Measurements from ENCODE around the gene PDLIM7. TPM values are rescaled to one million over a fixed set of nuclear protein-coding genes. Genes with fewer than 3 reads are reported as not detected.

Gene PDLIM7
- total and polyA plus RNA-seq, 2 donors = 102 to 728 TPM

- H3K27ac ChIP-seq (ENCODE audit: low read depth) = no peak overlapping the region
- no peak for DNase-seq (ENCODE audit: extremely low spot score)
- no peak overlapping the region for H3K4me3 ChIP-seq (ENCODE audit: low read depth, low read length)
- no peaks in the 10 kb centered on the region for H3K36me3 ChIP-seq (ENCODE audit: insufficient read depth)
- H3K4me1 ChIP-seq (ENCODE audit: insufficient read depth) = no peaks in the 10 kb centered on the region
- WGBS = 75% methylated on average over 3 of the region's 3 CpGs
Measured at GRCh38 chr5:177530638-177531037, 33.2 kb upstream of the PDLIM7 start.

GRCh38 chr5:177529247-177530203, 32.1 kb upstream of the PDLIM7 start:
- Histone ChIP-seq H3K36me3 (ENCODE audit: insufficient read depth) (no peaks in the 10 kb centered on the region), H3K4me3 (ENCODE audit: low read depth, low read length) (no peak overlapping the region), H3K27ac (ENCODE audit: low read depth) (no peak overlapping the region), H3K4me1 (ENCODE audit: insufficient read depth) (no peaks in the 10 kb centered on the region)
- DNase-seq (ENCODE audit: extremely low spot score) = no peak
- 85% methylated on average over 12 of the region's 12 CpGs for WGBS

GRCh38 chr5:177528631-177529030, 31.2 kb upstream of the PDLIM7 start:
- 91% methylated on average over 10 of the region's 10 CpGs for WGBS
- no peak for DNase-seq (ENCODE audit: extremely low spot score)
- H3K36me3 ChIP-seq (ENCODE audit: insufficient read depth) = no peaks in the 10 kb centered on the region

GRCh38 chr5:177527595-177527994, 30.2 kb upstream of the PDLIM7 start:
- no peak overlapping the region for H3K27ac ChIP-seq (ENCODE audit: low read depth)
- no peak for DNase-seq (ENCODE audit: extremely low spot score)
- 88% methylated on average over 8 of the region's 8 CpGs for whole genome bisulfite sequencing
- no peaks in the 10 kb centered on the region for H3K36me3 ChIP-seq (ENCODE audit: insufficient read depth)
- no peak overlapping the region for H3K4me3 ChIP-seq (ENCODE audit: low read depth, low read length)
- no peaks in the 10 kb centered on the region for H3K4me1 ChIP-seq (ENCODE audit: insufficient read depth)

More at GRCh38 chr5:177528631-177529030, 31.2 kb upstream of the PDLIM7 start:
- no peak overlapping the region for H3K27ac ChIP-seq (ENCODE audit: low read depth)
- H3K4me1 ChIP-seq (ENCODE audit: insufficient read depth) = no peaks in the 10 kb centered on the region
- H3K4me3 ChIP-seq (ENCODE audit: low read depth, low read length) = no peak overlapping the region

GRCh38 chr5:177526791-177527190, 29.4 kb upstream of the PDLIM7 start:
- no peak for DNase-seq (ENCODE audit: extremely low spot score)
- H3K36me3 ChIP-seq (ENCODE audit: insufficient read depth) = no peaks in the 10 kb centered on the region
- 88% methylated on average over 6 of the region's 6 CpGs for WGBS

GRCh38 chr5:177526191-177526590, 28.8 kb upstream of the PDLIM7 start:
- Histone ChIP-seq H3K4me1 (ENCODE audit: insufficient read depth) (no peaks in the 10 kb centered on the region), H3K27ac (ENCODE audit: low read depth) (no peak overlapping the region), H3K4me3 (ENCODE audit: low read depth, low read length) (no peak overlapping the region), H3K36me3 (ENCODE audit: insufficient read depth) (no peaks in the 10 kb centered on the region)
- no peak for DNase-seq (ENCODE audit: extremely low spot score)
- WGBS = 94% methylated on average over 4 of the region's 4 CpGs

More at GRCh38 chr5:177526791-177527190, 29.4 kb upstream of the PDLIM7 start:
- Histone ChIP-seq H3K4me1 (ENCODE audit: insufficient read depth) (no peaks in the 10 kb centered on the region), H3K27ac (ENCODE audit: low read depth) (no peak overlapping the region), H3K4me3 (ENCODE audit: low read depth, low read length) (no peak overlapping the region)

GRCh38 chr5:177524941-177525655, 27.7 kb upstream of the PDLIM7 start:
- no peak overlapping the region for H3K27ac ChIP-seq (ENCODE audit: low read depth)
- no peak for DNase-seq (ENCODE audit: extremely low spot score)

GRCh38 chr5:177524539-177524900, 27.1 kb upstream of the PDLIM7 start:
- Histone ChIP-seq H3K4me1 (ENCODE audit: insufficient read depth) (no peaks in the 10 kb centered on the region), H3K4me3 (ENCODE audit: low read depth, low read length) (no peak overlapping the region), H3K27ac (ENCODE audit: low read depth) (no peak overlapping the region), H3K36me3 (ENCODE audit: insufficient read depth) (no peaks in the 10 kb centered on the region)
- 91% methylated on average over 12 of the region's 12 CpGs for WGBS
- no peak for DNase-seq (ENCODE audit: extremely low spot score)

More at GRCh38 chr5:177524941-177525655, 27.7 kb upstream of the PDLIM7 start:
- Histone ChIP-seq H3K36me3 (ENCODE audit: insufficient read depth) (no peaks in the 10 kb centered on the region), H3K4me1 (ENCODE audit: insufficient read depth) (no peaks in the 10 kb centered on the region), H3K4me3 (ENCODE audit: low read depth, low read length) (no peak overlapping the region)
- WGBS = 76% methylated on average over 10 of the region's 10 CpGs

GRCh38 chr5:177523711-177524538, 26.5 kb upstream of the PDLIM7 start:
- no peak for DNase-seq (ENCODE audit: extremely low spot score)
- Histone ChIP-seq H3K4me1 (ENCODE audit: insufficient read depth) (no peaks in the 10 kb centered on the region), H3K4me3 (ENCODE audit: low read depth, low read length) (no peak overlapping the region), H3K36me3 (ENCODE audit: insufficient read depth) (no peaks in the 10 kb centered on the region), H3K27ac (ENCODE audit: low read depth) (no peak overlapping the region)
- WGBS = 96% methylated on average over 19 of the region's 19 CpGs

GRCh38 chr5:177520916-177521513, 23.6 kb upstream of the PDLIM7 start:
- no peak overlapping the region for H3K27ac ChIP-seq (ENCODE audit: low read depth)
- no peak for DNase-seq (ENCODE audit: extremely low spot score)
- H3K4me1 ChIP-seq (ENCODE audit: insufficient read depth) = no peaks in the 10 kb centered on the region
- H3K36me3 ChIP-seq (ENCODE audit: insufficient read depth) = no peaks in the 10 kb centered on the region
- 78% methylated on average over 2 of the region's 2 CpGs for WGBS
- no peak overlapping the region for H3K4me3 ChIP-seq (ENCODE audit: low read depth, low read length)

- no peak overlapping the region for H3K4me3 ChIP-seq (ENCODE audit: low read depth, low read length)
- H3K36me3 ChIP-seq (ENCODE audit: insufficient read depth) = no peaks in the 10 kb centered on the region
- 94% methylated on average over 3 of the region's 3 CpGs for WGBS
- no peak for DNase-seq (ENCODE audit: extremely low spot score)
- H3K4me1 ChIP-seq (ENCODE audit: insufficient read depth) = no peaks in the 10 kb centered on the region
- no peak overlapping the region for H3K27ac ChIP-seq (ENCODE audit: low read depth)
Measured at GRCh38 chr5:177520271-177520670, 22.9 kb upstream of the PDLIM7 start.

GRCh38 chr5:177519463-177520235, 22.2 kb upstream of the PDLIM7 start:
- DNase-seq (ENCODE audit: extremely low spot score) = no peak
- Histone ChIP-seq H3K27ac (ENCODE audit: low read depth) (no peak overlapping the region), H3K4me1 (ENCODE audit: insufficient read depth) (no peaks in the 10 kb centered on the region), H3K4me3 (ENCODE audit: low read depth, low read length) (no peak overlapping the region), H3K36me3 (ENCODE audit: insufficient read depth) (no peaks in the 10 kb centered on the region)
- 93% methylated on average over 13 of the region's 13 CpGs for WGBS
